ENCODE results near the gene BRD9.
"Not testable (repeated sequence)": the region's sequence is repeated elsewhere in the genome, so short reads cannot be mapped to it uniquely, and the experiment has no call there.

The BRD9 gene

GRCh38 chr5:915946-916345 is 23.3 kb upstream of the BRD9 start:
- Mint-ChIP-seq H3K4me3 (no peak overlapping the region), H3K4me1 (ENCODE audit: low read depth) (peaks cover 22% of the 10 kb centered on the region), H3K9me3 (no peaks in the 10 kb centered on the region), H3K36me3 (ENCODE audit: low read depth) (peaks cover 79% of the 10 kb centered on the region), H3K27ac (no peak overlapping the region), H3K27me3 (no peaks in the 10 kb centered on the region)
- DNase-seq = no peak

- not testable (repeated sequence) for H3K27me3 Mint-ChIP-seq, H3K9me3 Mint-ChIP-seq, H3K27ac Mint-ChIP-seq, DNase-seq, H3K4me3 Mint-ChIP-seq
- H3K4me1 Mint-ChIP-seq (ENCODE audit: low read depth) = peaks cover 22% of the 10 kb centered on the region
- peaks cover 85% of the 10 kb centered on the region for H3K36me3 Mint-ChIP-seq (ENCODE audit: low read depth)
These were observed 22.7 kb upstream of the BRD9 start for GRCh38 chr5:915346-915745.

GRCh38 chr5:914612-915011 is 22.0 kb upstream of the BRD9 start:
- Mint-ChIP-seq H3K27me3 (no peaks in the 10 kb centered on the region), H3K4me1 (ENCODE audit: low read depth) (peaks cover 22% of the 10 kb centered on the region), H3K4me3 (no peak overlapping the region), H3K27ac (no peak overlapping the region), H3K9me3 (no peaks in the 10 kb centered on the region), H3K36me3 (ENCODE audit: low read depth) (peaks cover 93% of the 10 kb centered on the region)
- no peak for DNase-seq

- Mint-ChIP-seq H3K36me3 (ENCODE audit: low read depth) (peaks cover 95% of the 10 kb centered on the region), H3K27ac (no peak overlapping the region), H3K4me1 (ENCODE audit: low read depth) (peaks cover 22% of the 10 kb centered on the region), H3K4me3 (no peak overlapping the region), H3K9me3 (no peaks in the 10 kb centered on the region), H3K27me3 (no peaks in the 10 kb centered on the region)
- no peak for DNase-seq
These were observed 21.6 kb upstream of the BRD9 start for GRCh38 chr5:914174-914573.

- Mint-ChIP-seq H3K4me1 (ENCODE audit: low read depth) (peaks cover 22% of the 10 kb centered on the region), H3K27ac (peak overlapping the region; percentile 85)
These were observed 19.9 kb upstream of the BRD9 start for GRCh38 chr5:912280-913091.

GRCh38 chr5:911601-912000 is 19.0 kb upstream of the BRD9 start:
- H3K27me3 Mint-ChIP-seq = no peaks in the 10 kb centered on the region
- DNase-seq = no peak
- peak overlapping the region; percentile 85 for H3K27ac Mint-ChIP-seq
- peaks cover 97% of the 10 kb centered on the region for H3K36me3 Mint-ChIP-seq (ENCODE audit: low read depth)
- H3K4me1 Mint-ChIP-seq (ENCODE audit: low read depth) = peaks cover 22% of the 10 kb centered on the region
- no peak overlapping the region for H3K4me3 Mint-ChIP-seq
- H3K9me3 Mint-ChIP-seq = no peaks in the 10 kb centered on the region

More at GRCh38 chr5:912280-913091, 19.9 kb upstream of the BRD9 start:
- Mint-ChIP-seq H3K27me3 (no peaks in the 10 kb centered on the region), H3K4me3 (peak overlapping the region; percentile 25), H3K9me3 (no peaks in the 10 kb centered on the region), H3K36me3 (ENCODE audit: low read depth) (peaks cover 98% of the 10 kb centered on the region)
- DNase-seq = peak; percentile 76

GRCh38 chr5:910769-911160 is 18.2 kb upstream of the BRD9 start:
- Mint-ChIP-seq H3K36me3 (ENCODE audit: low read depth) (peaks cover 95% of the 10 kb centered on the region), H3K4me1 (ENCODE audit: low read depth) (peaks cover 22% of the 10 kb centered on the region), H3K27ac (peak overlapping the region; percentile 33), H3K27me3 (no peaks in the 10 kb centered on the region), H3K9me3 (no peaks in the 10 kb centered on the region), H3K4me3 (no peak overlapping the region)
- DNase-seq = no peak

GRCh38 chr5:909994-910768 is 17.6 kb upstream of the BRD9 start:
- Mint-ChIP-seq H3K4me3 (no peak overlapping the region), H3K36me3 (ENCODE audit: low read depth) (peaks cover 96% of the 10 kb centered on the region), H3K27me3 (no peaks in the 10 kb centered on the region), H3K27ac (no peak overlapping the region), H3K4me1 (ENCODE audit: low read depth) (peaks cover 22% of the 10 kb centered on the region), H3K9me3 (no peaks in the 10 kb centered on the region)
- no peak for DNase-seq

- Mint-ChIP-seq H3K27ac (no peak overlapping the region), H3K9me3 (no peaks in the 10 kb centered on the region), H3K4me3 (no peak overlapping the region), H3K4me1 (ENCODE audit: low read depth) (peaks cover 22% of the 10 kb centered on the region), H3K36me3 (ENCODE audit: low read depth) (peaks cover 96% of the 10 kb centered on the region), H3K27me3 (no peaks in the 10 kb centered on the region)
- no peak for DNase-seq
These were observed 16.5 kb upstream of the BRD9 start for GRCh38 chr5:909086-909485.

- Mint-ChIP-seq H3K27ac (no peak overlapping the region), H3K36me3 (ENCODE audit: low read depth) (peaks cover 94% of the 10 kb centered on the region), H3K9me3 (no peaks in the 10 kb centered on the region), H3K4me1 (ENCODE audit: low read depth) (peaks cover 18% of the 10 kb centered on the region), H3K27me3 (no peaks in the 10 kb centered on the region), H3K4me3 (no peak overlapping the region)
- DNase-seq = no peak
These were observed 15.6 kb upstream of the BRD9 start for GRCh38 chr5:908172-908571.

GRCh38 chr5:907366-907910 is 14.8 kb upstream of the BRD9 start:
- no peak for DNase-seq
- peaks cover 93% of the 10 kb centered on the region for H3K36me3 Mint-ChIP-seq (ENCODE audit: low read depth)
- no peaks in the 10 kb centered on the region for H3K27me3 Mint-ChIP-seq
- H3K9me3 Mint-ChIP-seq = no peaks in the 10 kb centered on the region
- H3K27ac Mint-ChIP-seq = no peak overlapping the region
- H3K4me1 Mint-ChIP-seq (ENCODE audit: low read depth) = peaks cover 10% of the 10 kb centered on the region
- H3K4me3 Mint-ChIP-seq = no peak overlapping the region

GRCh38 chr5:905139-905642 is 12.6 kb upstream of the BRD9 start:
- Mint-ChIP-seq H3K27ac (no peak overlapping the region), H3K36me3 (ENCODE audit: low read depth) (peaks cover 94% of the 10 kb centered on the region), H3K4me3 (no peak overlapping the region), H3K4me1 (ENCODE audit: low read depth) (no peaks in the 10 kb centered on the region), H3K27me3 (no peaks in the 10 kb centered on the region), H3K9me3 (no peaks in the 10 kb centered on the region)
- no peak for DNase-seq

GRCh38 chr5:903756-904096 is 11.1 kb upstream of the BRD9 start:
- no peak overlapping the region for H3K4me3 Mint-ChIP-seq
- peaks cover 83% of the 10 kb centered on the region for H3K36me3 Mint-ChIP-seq (ENCODE audit: low read depth)
- no peaks in the 10 kb centered on the region for H3K4me1 Mint-ChIP-seq (ENCODE audit: low read depth)
- no peaks in the 10 kb centered on the region for H3K27me3 Mint-ChIP-seq
- no peak overlapping the region for H3K27ac Mint-ChIP-seq
- DNase-seq = no peak
- no peaks in the 10 kb centered on the region for H3K9me3 Mint-ChIP-seq

- H3K4me3 Mint-ChIP-seq = no peak overlapping the region
- peaks cover 69% of the 10 kb centered on the region for H3K36me3 Mint-ChIP-seq (ENCODE audit: low read depth)
- H3K4me1 Mint-ChIP-seq (ENCODE audit: low read depth) = no peaks in the 10 kb centered on the region
- DNase-seq = no peak
- H3K27me3 Mint-ChIP-seq = no peaks in the 10 kb centered on the region
- H3K27ac Mint-ChIP-seq = no peak overlapping the region
- H3K9me3 Mint-ChIP-seq = no peaks in the 10 kb centered on the region
These were observed 9.7 kb upstream of the BRD9 start for GRCh38 chr5:902129-902916.
